SK-N-SH (cell line): ENCODE measurements around the gene CCDC68. TPM values are rescaled to one million over a fixed set of nuclear protein-coding genes. Genes with fewer than 3 reads are reported as not detected.

ENCODE experiments used
- CTCF ChIA-PET: fragments of 300-600, 350-600 bp; formaldehyde crosslinking; extraction: SDS; loops from one replicate; lab custom pipeline; 2021; lab: Yijun Ruan, JAX
- POLR2A ChIA-PET: fragments of 350-600 bp; sonication (Branson Sonifier 250); formaldehyde crosslinking; extraction: SDS; loops from one replicate; lab custom pipeline; 2020; ENCODE audit warnings: antibody characterized with exemption, inconsistent platforms; lab: Yijun Ruan, JAX
- DNase-seq: peaks from one replicate; pipeline ENCODE4 v3.0.0; 2012
- H2AFZ ChIP-seq: fragments of 200-600 bp; sonication (generic); 2 replicates; pipeline ENCODE4 v1.8.1; 2016; ENCODE audit warnings: antibody characterized with exemption, mild to moderate bottlenecking, low read depth
- H3F3A ChIP-seq: fragments of 200-600 bp; sonication (generic); replicated peaks from 2 replicates; pipeline ENCODE3; 2016; ENCODE audit warnings: antibody characterized with exemption, mild to moderate bottlenecking; ENCODE audit not compliant: insufficient read depth
- H3K27ac ChIP-seq, 2 experiments: fragments of 200-500 bp in 1 of 2; fragments of 200-600 bp in 1 of 2; sonication (Bioruptor generic) in 1 of 2; sonication (generic), shearing (Covaris generic) in 1 of 2; 2 replicates each; pipeline versions ENCODE4 v1.5.1 to v1.6.1; 2014 to 2016; ENCODE audit warnings: low read depth in 2 of 2, inconsistent platforms in 1 of 2, low read length in 1 of 2, mild to moderate bottlenecking in 1 of 2, mixed read lengths in 1 of 2
- H3K27me3 ChIP-seq: fragments of 200-600 bp; sonication (generic), shearing (Covaris generic); 2 replicates; pipeline ENCODE4 v1.6.1; 2016; ENCODE audit warnings: mixed run types; ENCODE audit not compliant: insufficient read depth
- H3K36me3 ChIP-seq, 2 experiments: fragments of 200-500 bp in 1 of 2; fragments of 200-600 bp in 1 of 2; sonication (Bioruptor generic) in 1 of 2; sonication (generic) in 1 of 2; replicated peaks in 1 of 2; 2 replicates each; pipeline versions ENCODE3 to v1.5.1; 2014 to 2016; ENCODE audit warnings: low read length in 1 of 2, mild to moderate bottlenecking in 1 of 2; ENCODE audit not compliant: insufficient read depth in 2 of 2, control insufficient read depth in 1 of 2
- H3K4me1 ChIP-seq, 2 experiments: fragments of 200-500 bp in 1 of 2; fragments of 200-600 bp in 1 of 2; sonication (Bioruptor generic) in 1 of 2; sonication (generic), shearing (Covaris generic) in 1 of 2; 2 replicates each; pipeline versions ENCODE4 v1.5.1 to v1.6.1; 2014 to 2016; ENCODE audit warnings: low read depth in 1 of 2, low read length in 1 of 2, mixed run types in 1 of 2; ENCODE audit not compliant: insufficient read depth in 2 of 2, control insufficient read depth in 1 of 2
- H3K4me2 ChIP-seq: fragments of 200-600 bp; sonication (generic), shearing (Covaris generic); 2 replicates; pipeline ENCODE4 v1.6.1; 2017; ENCODE audit warnings: mixed run types
- H3K4me3 ChIP-seq, 2 experiments: fragments of 200-500 bp in 1 of 2; fragments of 200-600 bp in 1 of 2; sonication (Bioruptor generic) in 1 of 2; sonication (generic), shearing (Covaris generic) in 1 of 2; 2 replicates each; pipeline versions ENCODE4 v1.5.1 to v1.8.1; 2014 to 2016; ENCODE audit warnings: low read depth in 2 of 2, inconsistent platforms in 1 of 2, low read length in 1 of 2, mild to moderate bottlenecking in 1 of 2, mixed read lengths in 1 of 2, moderate library complexity in 1 of 2
- H3K79me2 ChIP-seq: fragments of 200-600 bp; sonication (generic); 2 replicates; pipeline ENCODE4 v1.8.1; 2017; ENCODE audit warnings: mild to moderate bottlenecking; ENCODE audit not compliant: insufficient read depth
- H3K9ac ChIP-seq: fragments of 200-600 bp; sonication (generic); 2 replicates; pipeline ENCODE4 v1.6.1; 2017; ENCODE audit warnings: mixed run types
- H3K9me2 ChIP-seq: fragments of 200-600 bp; sonication (generic); 2 replicates; pipeline ENCODE4 v1.6.1; 2017; ENCODE audit warnings: mixed run types
- H3K9me3 ChIP-seq: fragments of 200-600 bp; sonication (generic); 2 replicates; pipeline ENCODE4 v1.6.1; 2017; ENCODE audit warnings: mixed run types, mild to moderate bottlenecking, moderate library complexity
- H4K20me1 ChIP-seq: fragments of 200-600 bp; sonication (generic); 2 replicates; pipeline ENCODE4 v1.6.1; 2017; ENCODE audit warnings: mild to moderate bottlenecking, mixed run types; ENCODE audit not compliant: insufficient read depth
- CTCF ChIP-seq: fragments of 200-600 bp; sonication (generic); IDR thresholded peaks from 2 replicates; pipeline ENCODE4 v1.6.1; 2017; ENCODE audit warnings: antibody characterized with exemption, mild to moderate bottlenecking, moderate library complexity
- ELF1 ChIP-seq: IDR thresholded peaks from 2 replicates; pipeline ENCODE4 v1.4.0; 2012
- EP300 ChIP-seq, 2 experiments: IDR thresholded peaks; 2 replicates each; pipeline versions ENCODE4 v1.4.0 to v1.6.1; 2012; ENCODE audit warnings: borderline replicate concordance in 1 of 2, low read depth in 1 of 2, low read length in 1 of 2
- EZH2phosphoT487 ChIP-seq: fragments of 200-600 bp; sonication (generic); IDR thresholded peaks from 2 replicates; pipeline ENCODE4 v1.6.1; 2017; ENCODE audit warnings: low read depth, mixed run types, mild to moderate bottlenecking, antibody characterized with exemption, moderate library complexity, borderline replicate concordance
- FOXM1 ChIP-seq: IDR thresholded peaks from 2 replicates; pipeline ENCODE4 v1.4.0; 2012; ENCODE audit warnings: low read depth, mild to moderate bottlenecking
- IRF3 ChIP-seq: fragments of 150-350 bp; IDR thresholded peaks from 2 replicates; pipeline ENCODE4 v1.6.1; 2016; ENCODE audit warnings: mild to moderate bottlenecking, low read depth, low read length
- JUND ChIP-seq: IDR thresholded peaks from 2 replicates; pipeline ENCODE4 v1.4.0; 2012
- PBX3 ChIP-seq: IDR thresholded peaks from 2 replicates; pipeline ENCODE4; 2012
- POLR2AphosphoS5 ChIP-seq: IDR thresholded peaks from 2 replicates; pipeline ENCODE4 v1.6.1; 2012; ENCODE audit warnings: low read depth, low read length
- RCOR1 ChIP-seq: fragments of 150-350 bp; IDR thresholded peaks from 2 replicates; pipeline ENCODE4 v1.6.1; 2017; ENCODE audit warnings: antibody characterized with exemption, low read length
- REST ChIP-seq: IDR thresholded peaks from 2 replicates; pipeline ENCODE4 v1.6.1; 2012; ENCODE audit warnings: mild to moderate bottlenecking, low read depth, low read length, moderate library complexity
- RFX5 ChIP-seq: IDR thresholded peaks from 2 replicates; pipeline ENCODE4 v1.6.1; 2012; ENCODE audit warnings: mild to moderate bottlenecking, improper control_type of control experiment, low read length
- RXRA ChIP-seq: IDR thresholded peaks from 2 replicates; pipeline ENCODE4 v1.4.0; 2012; ENCODE audit warnings: low read depth, mild to moderate bottlenecking, borderline replicate concordance
- TAF1 ChIP-seq: IDR thresholded peaks from 2 replicates; pipeline ENCODE4 v1.6.1; 2012; ENCODE audit warnings: low read depth, mild to moderate bottlenecking, low read length, moderate library complexity, borderline replicate concordance
- USF1 ChIP-seq: IDR thresholded peaks from 2 replicates; pipeline ENCODE4 v1.4.0; 2012; ENCODE audit warnings: low read depth, borderline replicate concordance
- YY1 ChIP-seq: IDR thresholded peaks from 2 replicates; pipeline ENCODE4 v1.4.0; 2012; ENCODE audit warnings: low read depth, mild to moderate bottlenecking
- ZBTB33 ChIP-seq: IDR thresholded peaks from 2 replicates; pipeline ENCODE4 v1.4.0; 2012; ENCODE audit warnings: low read depth, borderline replicate concordance
- WGBS: methylation state at CpG from one replicate; pipeline ENCODE4 v1.1.6; 2017; ENCODE audit warnings: low lambda C conversion rate; 5-methylcytosine and 5-hydroxymethylcytosine counted together
- polyA plus RNA-seq, 3 experiments: library from polyadenylated mRNA; depleted of rRNA; stranded (reverse); fragments of >200 nt; gene quantifications; 2 replicates each; pipeline ENCODE4 v1.2.3, GENCODE V29; 2012

CCDC68 gene
- polyA plus RNA-seq, 1 of the 3 experiments (the other 2 are of a cell fraction) = not detected

GRCh38 chr18:54983791-54984190 is 24.5 kb upstream of the CCDC68 start (continued):
- TF ChIP-seq POLR2AphosphoS5 (no peak), RCOR1 (no peak), EP300 (IDR thresholded peaks at IDR 0.05; ENCODE audit: borderline replicate concordance in 1 of 2, low read depth in 1 of 2, low read length in 1 of 2) (no peak), PBX3 (no peak), USF1 (no peak)

- H3K9me2 ChIP-seq = no peaks in the 10 kb centered on the region
- CTCF ChIA-PET = interaction anchor here (0.6 to 6.0 kb wide), 42 partner anchors 9 to 1595 kb away, joined by 3 to 37 read pairs (median 4); no protein-coding TSS in a partner anchor
- H3K9me3 ChIP-seq = no peaks in the 10 kb centered on the region
- 25% methylated on average over 9 of the region's 9 CpGs for WGBS
- DNase-seq = peak; percentile 67
- POLR2A ChIA-PET = interaction anchor here (0.6 kb wide), 1 partner anchor 1424 kb away, joined by 4 read pairs; no protein-coding TSS in a partner anchor
- no peaks in the 10 kb centered on the region for H3K27me3 ChIP-seq
- H3K4me2 ChIP-seq = no peak overlapping the region
- no peak overlapping the region; a peak in 1 of 4 replicates for H3K4me3 ChIP-seq
- peak overlapping the region in 1 of 2 experiments; percentile 28; a peak in 1 of 4 replicates for H3K27ac ChIP-seq
- H3K36me3 ChIP-seq = no peaks in the 10 kb centered on the region
- no peak overlapping the region for H3K9ac ChIP-seq
- no peak overlapping the region for H2AFZ ChIP-seq
- no peaks in the 10 kb centered on the region for H3F3A ChIP-seq
- no peaks in the 10 kb centered on the region for H3K79me2 ChIP-seq
- H4K20me1 ChIP-seq = no peaks in the 10 kb centered on the region
- H3K4me1 ChIP-seq = peaks cover 0 to 14% of the 10 kb centered on the region in 2 experiments; a peak in 2 of 4 replicates
- TF ChIP-seq ZBTB33 (no peak), CTCF (peak; percentile 80), POLR2AphosphoS5 (no peak), YY1 (no peak), JUND (no peak), EZH2phosphoT487 (no peak), REST (no peak), FOXM1 (no peak; the same call in 1 of the 2 replicates), ELF1 (no peak), IRF3 (no peak), PBX3 (no peak), EP300 (IDR thresholded peaks at IDR 0.05; ENCODE audit: borderline replicate concordance in 1 of 2, low read depth in 1 of 2, low read length in 1 of 2) (peak; percentile 42 to 86; a peak in 3 of 4 replicates), RXRA (no peak), TAF1 (no peak), RFX5 (no peak)
Measured at GRCh38 chr18:54983041-54983686, 23.9 kb upstream of the CCDC68 start.
